SU-DHL-6 (cell line): Measurements from ENCODE around the gene MTF2.

Experiments used
- CTCF ChIP-seq: fragments of 200-600 bp; sonication (generic); IDR thresholded peaks from one replicate; pipeline ENCODE4 v1.5.1; 2017; ENCODE audit warnings: antibody characterized with exemption, mild to moderate bottlenecking, low read length, moderate library complexity; ENCODE audit not compliant: insufficient read depth, poor library complexity, severe bottlenecking
- EZH2phosphoT487 ChIP-seq: fragments of 200-600 bp; sonication (generic), shearing (Covaris generic); conservative IDR thresholded peaks from 2 replicates; pipeline ENCODE4 v1.6.1; 2018; ENCODE audit warnings: mild to moderate bottlenecking, antibody characterized with exemption, low read length, moderate library complexity, mixed read lengths

DNA sequence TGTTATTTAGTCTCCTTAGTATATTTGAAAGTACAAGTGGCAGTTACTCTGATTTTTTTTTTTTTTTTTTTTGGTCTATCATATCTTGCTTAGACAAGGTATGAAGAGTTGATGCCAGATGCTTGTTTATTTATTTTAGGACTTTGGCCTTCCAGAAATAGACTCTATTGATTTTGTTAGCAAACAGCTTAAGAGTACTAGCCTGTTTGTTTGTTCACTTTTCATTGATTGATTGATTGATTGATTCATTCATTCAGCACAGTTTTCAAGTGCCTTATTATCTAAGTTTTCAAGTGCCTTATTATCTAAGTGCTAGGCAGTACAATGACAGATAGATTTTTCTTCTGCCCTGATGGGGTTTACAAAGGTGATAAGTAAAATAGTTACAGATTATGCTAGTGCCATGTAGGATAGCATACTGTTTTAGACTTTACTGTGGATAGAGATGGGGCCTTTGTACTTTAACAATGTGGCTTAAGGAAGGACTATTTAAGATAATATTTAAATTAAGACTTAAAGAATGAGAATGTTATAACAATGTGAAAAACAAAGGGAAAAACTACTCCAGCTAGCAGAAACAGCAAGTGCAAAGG is 50.5 kb downstream of the MTF2 start:
- TF ChIP-seq CTCF (no peak), EZH2phosphoT487 (no peak)
